ENCODE measurements around the gene GNA14. TPM values are rescaled to one million over a fixed set of nuclear protein-coding genes. Genes with fewer than 3 reads are reported as not detected.
"Not testable (repeated sequence)": the region's sequence is repeated elsewhere in the genome, so short reads cannot be mapped to it uniquely, and the experiment has no call there.

Gene GNA14
- total and polyA plus RNA-seq, 12 donors = 1.7 to 11.9 (median 2.9) TPM

- intact Hi-C loops (cut with DNase I) = no loop called here
- peaks cover 0 to 5% of the 10 kb centered on the region in 2 donors for H3K4me1 ChIP-seq (replicated peaks in 1 of 2)
- H3K27me3 ChIP-seq = no peaks in the 10 kb centered on the region
- 52 to 70% (median 64%) methylated on average over 2 of the region's 2 CpGs for WGBS, 4 donors
- peak overlapping the region in 1 of 5 donors; percentile 41 for H3K27ac ChIP-seq
- no peaks in the 10 kb centered on the region for H3K9me3 ChIP-seq (replicated peaks in 1 of 3)
- no peaks in the 10 kb centered on the region for H3K36me3 ChIP-seq (replicated peaks in 1 of 2)
- no peak overlapping the region for H3K4me3 ChIP-seq
- no peak for TF ChIP-seq POLR2A (IDR thresholded peaks at IDR 0.05)
- TF ChIP-seq CTCF (IDR thresholded peaks at IDR 0.05) = no peak
- no peak for DNase-seq
Observed at GRCh38 chr9:77587851-77588250, 60.3 kb downstream of the GNA14 start.

GRCh38 chr9:77587042-77587441, 61.1 kb downstream of the GNA14 start:
- intact Hi-C loops (cut with DNase I) = no loop called here
- no peak for DNase-seq
- Histone ChIP-seq H3K4me3 (no peak overlapping the region), H3K27ac (no peak overlapping the region), H3K27me3 (no peaks in the 10 kb centered on the region), H3K36me3 (replicated peaks in 1 of 2) (no peaks in the 10 kb centered on the region), H3K9me3 (replicated peaks in 1 of 3) (no peaks in the 10 kb centered on the region), H3K4me1 (replicated peaks in 1 of 2) (peaks cover 0 to 5% of the 10 kb centered on the region in 2 donors)
- no peak for TF ChIP-seq POLR2A (IDR thresholded peaks at IDR 0.05)
- TF ChIP-seq CTCF (IDR thresholded peaks at IDR 0.05) = no peak

DNA sequence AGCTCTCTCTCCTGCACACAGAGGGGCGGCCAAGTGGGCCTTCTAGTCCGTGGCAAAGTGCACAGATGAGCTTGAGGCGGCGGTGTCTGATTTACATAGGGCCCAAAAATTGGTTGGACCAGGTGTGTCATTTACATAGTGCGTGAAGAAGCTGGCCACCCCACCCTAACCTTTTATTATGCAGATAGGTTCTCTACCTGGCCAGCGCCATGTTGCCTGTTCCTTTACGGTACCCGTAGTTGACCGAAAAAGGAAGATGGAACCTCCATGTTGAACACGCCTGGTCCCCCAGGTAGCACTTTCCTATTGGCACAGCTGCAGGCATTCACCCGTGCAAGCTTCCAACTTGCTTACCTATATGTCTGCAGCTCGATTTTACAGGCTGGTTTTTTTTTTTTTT, 61.5 kb downstream of the GNA14 start:
- TF ChIP-seq POLR2A (IDR thresholded peaks at IDR 0.05) = no peak
- no peak for TF ChIP-seq CTCF (IDR thresholded peaks at IDR 0.05)
- no peak overlapping the region for H3K27ac ChIP-seq
- intact Hi-C loops (cut with DNase I) = no loop called here
- peaks cover 0 to 5% of the 10 kb centered on the region in 2 donors for H3K4me1 ChIP-seq (replicated peaks in 1 of 2)
- H3K27me3 ChIP-seq = no peaks in the 10 kb centered on the region
- 84 to 91% (median 91%) methylated on average over 12 of the region's 12 CpGs for WGBS, 4 donors
- H3K36me3 ChIP-seq (replicated peaks in 1 of 2) = no peaks in the 10 kb centered on the region
- no peak overlapping the region for H3K4me3 ChIP-seq
- no peaks in the 10 kb centered on the region for H3K9me3 ChIP-seq (replicated peaks in 1 of 3)
- DNase-seq = no peak

DNA sequence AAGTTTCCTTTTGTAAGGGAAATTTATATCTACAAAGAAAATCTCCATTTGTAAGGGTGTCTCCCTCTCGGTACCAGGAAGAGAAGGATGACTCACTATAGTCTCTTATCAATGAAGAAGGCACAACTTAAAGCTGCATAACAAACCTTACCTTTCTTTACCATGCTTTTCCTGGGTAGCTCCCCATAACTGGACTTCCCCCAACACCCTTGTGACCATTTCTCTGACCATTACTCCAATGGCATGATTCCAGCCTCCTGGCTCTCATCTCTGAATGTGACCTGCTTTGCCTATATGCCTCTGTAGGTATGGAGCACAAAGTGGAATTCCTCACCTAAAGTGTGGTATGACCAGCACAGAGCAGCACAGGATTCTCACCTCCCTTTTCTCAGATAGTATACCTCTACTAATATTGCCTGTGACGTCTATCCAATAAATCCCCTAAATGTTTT, 62.8 kb downstream of the GNA14 start:
- Histone ChIP-seq H3K4me3 (no peak overlapping the region), H3K9me3 (replicated peaks in 1 of 3) (no peaks in the 10 kb centered on the region), H3K27ac (no peak overlapping the region), H3K36me3 (replicated peaks in 1 of 2) (no peaks in the 10 kb centered on the region), H3K27me3 (no peaks in the 10 kb centered on the region), H3K4me1 (replicated peaks in 1 of 2) (peaks cover 0 to 5% of the 10 kb centered on the region in 2 donors)
- 42 to 60% (median 57%) methylated on average over 2 of the region's 2 CpGs for WGBS, 4 donors
- no peak for DNase-seq
- intact Hi-C loops (cut with DNase I) = no loop called here
- no peak for TF ChIP-seq POLR2A (IDR thresholded peaks at IDR 0.05)
- no peak for TF ChIP-seq CTCF (IDR thresholded peaks at IDR 0.05)

DNA sequence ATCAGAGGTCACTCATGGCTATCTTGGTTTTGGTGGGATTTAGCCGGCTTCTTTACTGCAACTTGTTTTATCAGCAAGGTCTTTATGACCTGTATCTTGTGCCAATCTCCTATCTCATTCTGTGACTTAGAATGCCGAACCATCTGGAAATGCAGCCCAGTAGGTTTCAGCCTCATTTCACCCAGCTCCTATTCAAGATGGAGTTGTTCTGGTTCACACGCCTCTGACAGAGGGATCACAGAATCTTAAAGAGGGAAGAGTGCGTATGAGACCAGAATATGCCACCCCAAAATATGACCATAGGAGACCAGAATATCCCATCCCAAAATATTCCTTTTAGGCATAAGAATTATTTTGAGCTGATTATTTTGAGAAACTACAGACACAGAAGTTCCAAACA, 63.2 kb downstream of the GNA14 start:
- H3K27ac ChIP-seq; H3K4me3 ChIP-seq; H3K9me3 ChIP-seq (replicated peaks in 1 of 3); intact Hi-C loops (cut with DNase I); DNase-seq; H3K4me1 ChIP-seq (replicated peaks in 1 of 2); H3K36me3 ChIP-seq (replicated peaks in 1 of 2); H3K27me3 ChIP-seq: not testable (repeated sequence)
- 63 to 74% (median 68%) methylated on average over 4 of the region's 4 CpGs for WGBS, 4 donors
